Mesothelial cell of epicardium (in vitro differentiated cells): ENCODE measurements around the gene AK3. TPM values are rescaled to one million over a fixed set of nuclear protein-coding genes. Genes with fewer than 3 reads are reported as not detected.
A peak's percentile ranks its signal among the peaks of the same experiment; 100 is the strongest.

Experiments used
- DNase-seq, 2 experiments: peaks; one replicate each; pipeline ENCODE4 v3.0.0; 2021; ENCODE audit warnings: low spot score in 2 of 2; ENCODE audit not compliant: unreplicated experiment in 2 of 2
- H3K27ac Mint-ChIP-seq: 2 replicates; pipeline ENCODE4 v1.8.0; 2021; ENCODE audit warnings: mixed read lengths
- H3K27me3 Mint-ChIP-seq: 2 replicates; pipeline ENCODE4 v1.8.0; 2021; ENCODE audit warnings: low read depth, mixed read lengths
- H3K36me3 Mint-ChIP-seq: 2 replicates; pipeline ENCODE4 v1.8.0; 2021; ENCODE audit warnings: mixed read lengths
- H3K4me1 Mint-ChIP-seq: 2 replicates; pipeline ENCODE4 v1.8.0; 2021; ENCODE audit warnings: mixed read lengths
- H3K4me3 Mint-ChIP-seq: 2 replicates; pipeline ENCODE4 v1.8.0; 2021; ENCODE audit warnings: mild to moderate bottlenecking, moderate library complexity, mixed read lengths
- H3K9me3 Mint-ChIP-seq: 2 replicates; pipeline ENCODE4 v1.8.0; 2021; ENCODE audit warnings: mixed read lengths
- total RNA-seq: library from RNA; stranded (reverse); gene quantifications from 3 replicates; pipeline ENCODE4 v1.2.1, GENCODE V29; 2021
- TF ChIP-seq, protein P1 (sequence below): fragments of 200-600 bp; sonication (generic); IDR thresholded peaks from one replicate; pipeline ENCODE4 v1.5.0; 2021; ENCODE audit warnings: antibody characterized with exemption; ENCODE audit not compliant: unreplicated experiment

The AK3 gene
- total RNA-seq, 1 donor from 2014 or later: 57.2 TPM

DNA sequence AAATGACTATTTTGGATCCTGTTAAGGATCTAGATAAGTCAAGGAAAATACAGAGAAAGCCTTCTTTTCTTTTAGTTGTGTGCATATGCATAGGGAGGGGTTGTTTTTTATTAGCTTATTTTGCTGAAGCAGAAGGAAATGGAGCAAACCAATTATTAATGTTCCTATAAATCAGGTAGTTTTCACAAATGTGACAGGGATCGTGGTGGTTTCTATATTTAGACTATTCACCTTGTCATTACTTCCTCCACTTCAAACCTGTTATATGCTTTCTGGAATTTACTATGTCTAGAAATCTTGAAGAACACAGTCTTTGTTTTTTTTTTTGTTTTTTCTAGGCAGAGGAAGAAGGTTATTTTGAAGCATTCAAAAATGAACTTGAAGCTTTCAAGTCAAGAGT, 39.5 kb downstream of the AK3 start:
- Mint-ChIP-seq H3K4me1 (peaks cover 5% of the 10 kb centered on the region), H3K36me3 (peaks cover 34% of the 10 kb centered on the region), H3K9me3 (no peaks in the 10 kb centered on the region), H3K27ac (peak overlapping the region; percentile 11), H3K27me3 (no peaks in the 10 kb centered on the region), H3K4me3 (no peak overlapping the region)
- TF ChIP-seq, protein P1, sequence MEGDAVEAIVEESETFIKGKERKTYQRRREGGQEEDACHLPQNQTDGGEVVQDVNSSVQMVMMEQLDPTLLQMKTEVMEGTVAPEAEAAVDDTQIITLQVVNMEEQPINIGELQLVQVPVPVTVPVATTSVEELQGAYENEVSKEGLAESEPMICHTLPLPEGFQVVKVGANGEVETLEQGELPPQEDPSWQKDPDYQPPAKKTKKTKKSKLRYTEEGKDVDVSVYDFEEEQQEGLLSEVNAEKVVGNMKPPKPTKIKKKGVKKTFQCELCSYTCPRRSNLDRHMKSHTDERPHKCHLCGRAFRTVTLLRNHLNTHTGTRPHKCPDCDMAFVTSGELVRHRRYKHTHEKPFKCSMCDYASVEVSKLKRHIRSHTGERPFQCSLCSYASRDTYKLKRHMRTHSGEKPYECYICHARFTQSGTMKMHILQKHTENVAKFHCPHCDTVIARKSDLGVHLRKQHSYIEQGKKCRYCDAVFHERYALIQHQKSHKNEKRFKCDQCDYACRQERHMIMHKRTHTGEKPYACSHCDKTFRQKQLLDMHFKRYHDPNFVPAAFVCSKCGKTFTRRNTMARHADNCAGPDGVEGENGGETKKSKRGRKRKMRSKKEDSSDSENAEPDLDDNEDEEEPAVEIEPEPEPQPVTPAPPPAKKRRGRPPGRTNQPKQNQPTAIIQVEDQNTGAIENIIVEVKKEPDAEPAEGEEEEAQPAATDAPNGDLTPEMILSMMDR: no peak
- no peak for DNase-seq

DNA sequence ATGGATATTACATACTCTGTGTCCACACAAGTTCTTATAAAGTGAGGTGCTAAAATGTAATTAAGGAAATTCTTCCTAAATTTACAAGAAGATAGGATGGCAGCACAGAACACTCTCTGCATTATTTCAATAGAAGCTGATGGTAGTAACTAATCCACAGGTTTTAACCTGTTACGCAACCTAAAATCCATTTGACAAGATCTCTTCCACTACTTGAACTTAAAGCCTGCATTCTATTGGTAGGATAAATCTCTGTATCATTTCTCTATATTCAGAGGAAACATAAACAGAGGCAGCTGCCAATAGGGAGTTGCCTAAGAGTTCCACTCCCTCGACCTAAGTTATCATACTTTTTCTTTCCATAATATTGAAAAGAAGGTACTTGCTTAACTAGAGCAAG, 40.1 kb downstream of the AK3 start:
- H3K36me3 Mint-ChIP-seq: peaks cover 33% of the 10 kb centered on the region
- H3K27me3 Mint-ChIP-seq: no peaks in the 10 kb centered on the region
- no peak overlapping the region for H3K4me3 Mint-ChIP-seq
- no peak overlapping the region for H3K27ac Mint-ChIP-seq
- DNase-seq: no peak
- peaks cover 5% of the 10 kb centered on the region for H3K4me1 Mint-ChIP-seq
- no peaks in the 10 kb centered on the region for H3K9me3 Mint-ChIP-seq
- TF ChIP-seq, protein P1: no peak

DNA sequence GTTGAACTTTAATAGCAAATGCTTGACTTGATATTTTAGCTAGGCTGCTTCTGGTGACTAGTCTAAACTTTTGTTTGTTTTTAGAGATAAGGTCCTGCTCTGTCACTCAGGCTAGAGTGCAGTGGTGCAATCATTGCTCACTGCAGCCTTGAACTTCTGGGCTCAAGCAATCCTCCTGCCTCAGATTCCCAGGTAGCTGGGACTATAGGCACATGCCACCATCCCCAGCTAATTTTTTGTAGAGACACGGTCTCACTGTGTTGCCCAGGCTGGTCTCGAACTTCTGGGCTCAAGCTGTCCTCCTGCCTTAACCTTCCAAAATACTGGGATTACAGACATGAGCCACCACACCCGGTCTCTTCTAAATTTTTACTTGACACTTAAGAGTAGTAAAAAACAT, 40.9 kb downstream of the AK3 start:
- Mint-ChIP-seq H3K27ac (no peak overlapping the region), H3K36me3 (peaks cover 32% of the 10 kb centered on the region), H3K9me3 (no peaks in the 10 kb centered on the region), H3K4me3 (no peak overlapping the region), H3K4me1 (peaks cover 5% of the 10 kb centered on the region), H3K27me3 (no peaks in the 10 kb centered on the region)
- TF ChIP-seq, protein P1: no peak
- no peak for DNase-seq

DNA sequence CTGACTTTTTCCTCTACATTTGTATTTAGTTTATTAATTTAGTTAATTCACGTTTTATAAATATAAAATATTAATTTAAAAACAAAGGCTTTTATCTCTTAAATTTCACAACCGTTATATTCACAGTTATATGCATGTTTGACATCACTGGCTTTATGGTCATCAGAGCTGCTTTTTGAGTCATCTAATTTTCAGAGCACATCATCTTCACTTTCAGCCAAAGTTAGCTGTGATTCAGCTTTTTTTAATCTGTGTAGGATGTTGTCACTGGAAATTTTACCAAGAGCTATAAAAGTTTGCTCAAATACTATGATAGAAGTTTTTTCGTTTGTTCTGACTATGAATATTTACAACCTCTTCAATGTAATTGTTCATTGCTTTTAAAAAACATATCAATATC, 49.2 kb downstream of the AK3 start:
- TF ChIP-seq, protein P1: no peak
- peaks cover 12% of the 10 kb centered on the region for H3K36me3 Mint-ChIP-seq

DNA sequence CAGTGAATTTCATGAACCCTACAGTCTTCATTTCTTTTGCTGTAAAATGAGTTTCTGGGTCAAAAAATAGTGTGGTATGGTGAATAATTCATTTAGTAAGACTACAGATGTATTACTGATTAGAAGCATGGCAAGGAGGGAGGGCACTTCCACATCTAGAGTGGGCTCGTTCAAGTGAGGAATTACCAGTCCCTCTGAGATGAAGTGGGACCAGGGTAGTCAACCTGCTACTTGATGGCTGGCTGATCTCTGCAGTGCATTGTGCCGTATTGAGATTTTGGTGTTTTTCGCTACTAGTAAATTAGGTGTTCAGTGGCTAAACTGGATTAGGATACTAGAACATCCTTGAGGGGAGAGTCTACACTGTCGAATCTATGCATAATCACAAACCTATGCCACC, 50.9 kb downstream of the AK3 start:
- Mint-ChIP-seq H3K4me3 (no peak overlapping the region), H3K27me3 (no peaks in the 10 kb centered on the region), H3K27ac (peak overlapping the region; percentile 62), H3K36me3 (peaks cover 12% of the 10 kb centered on the region), H3K4me1 (peaks cover 2% of the 10 kb centered on the region), H3K9me3 (no peaks in the 10 kb centered on the region)
- TF ChIP-seq, protein P1: no peak
- DNase-seq: no peak

More for the DNA sequence above, 49.2 kb downstream of the AK3 start:
- H3K27me3 Mint-ChIP-seq: no peaks in the 10 kb centered on the region
- no peak overlapping the region for H3K27ac Mint-ChIP-seq
- no peak overlapping the region for H3K4me3 Mint-ChIP-seq
- no peak for DNase-seq
- peaks cover 2% of the 10 kb centered on the region for H3K4me1 Mint-ChIP-seq
- no peaks in the 10 kb centered on the region for H3K9me3 Mint-ChIP-seq

DNA sequence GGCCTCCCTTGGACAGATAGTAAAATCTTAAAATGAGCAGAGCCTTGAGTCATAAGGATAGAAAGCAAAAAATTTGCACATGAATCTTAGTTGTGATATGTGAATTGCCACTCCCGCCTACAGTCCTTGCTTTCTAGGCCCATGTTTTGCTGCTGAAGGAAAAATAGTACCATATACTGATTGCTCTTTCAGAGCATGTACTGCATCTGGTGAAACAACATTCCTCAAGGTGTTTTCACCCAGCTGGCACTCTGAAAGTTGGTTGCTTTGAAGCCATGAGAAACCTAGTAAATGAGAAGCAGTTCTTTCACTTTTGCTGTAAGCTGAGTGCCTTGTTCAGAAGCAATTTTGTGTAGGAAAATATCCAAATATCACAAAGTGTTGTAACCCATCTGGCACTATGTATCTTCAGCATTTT, 51.3 kb downstream of the AK3 start:
- H3K27me3 Mint-ChIP-seq: no peaks in the 10 kb centered on the region
- H3K4me3 Mint-ChIP-seq: no peak overlapping the region
- H3K27ac Mint-ChIP-seq: peak overlapping the region; percentile 62
- no peaks in the 10 kb centered on the region for H3K9me3 Mint-ChIP-seq
- H3K4me1 Mint-ChIP-seq: peaks cover 2% of the 10 kb centered on the region
- no peak for DNase-seq
- TF ChIP-seq, protein P1: no peak
- H3K36me3 Mint-ChIP-seq: peaks cover 15% of the 10 kb centered on the region
